K562 (cell line): ENCODE results near the gene CCDC137. TPM values are rescaled to one million over a fixed set of nuclear protein-coding genes. Genes with fewer than 3 reads are reported as not detected.
A peak's percentile ranks its signal among the peaks of the same experiment; 100 is the strongest.

ENCODE experiments used
- BACH1 ChIP-seq: fragments of 200-800 bp; sonication (Bioruptor generic); IDR thresholded peaks from 2 replicates; pipeline ENCODE4 v1.6.1; 2016; ENCODE audit warnings: missing genetic modification characterization, missing compliant biosample characterization
- C11orf30 ChIP-seq: fragments of 450-650 bp; IDR thresholded peaks from 2 replicates; pipeline ENCODE4 v1.6.1; 2016; ENCODE audit warnings: low read depth, mild to moderate bottlenecking
- CHD2 ChIP-seq: IDR thresholded peaks from 2 replicates; pipeline ENCODE4 v1.6.1; 2011; ENCODE audit warnings: low read depth, low read length
- DACH1 ChIP-seq: fragments of 450-650 bp; IDR thresholded peaks from 2 replicates; pipeline ENCODE4 v1.6.1; 2018; ENCODE audit not compliant: partially characterized antibody
- ESRRA ChIP-seq: fragments of 450-650 bp; IDR thresholded peaks from 2 replicates; pipeline ENCODE4 v1.6.1; 2014; ENCODE audit warnings: low read depth, mild to moderate bottlenecking, moderate library complexity, borderline replicate concordance
- HOMEZ ChIP-seq: fragments of 250-450 bp; sonication (Bioruptor Pico); IDR thresholded peaks from 2 replicates; pipeline ENCODE4 v1.4.0; 2020; ENCODE audit warnings: mild to moderate bottlenecking, moderate library complexity
- RREB1 ChIP-seq: fragments of 250-450 bp; sonication (Bioruptor Pico); IDR thresholded peaks from 2 replicates; pipeline ENCODE4 v1.4.0; 2020
- SIN3B ChIP-seq: fragments of 450-650 bp; IDR thresholded peaks from 2 replicates; pipeline ENCODE4 v1.6.1; 2017; ENCODE audit warnings: low read depth, mild to moderate bottlenecking, moderate library complexity
- SRF ChIP-seq, 2 experiments: fragments of 250-450, 450-650 bp in 1 of 2; sonication (Bioruptor Pico) in 1 of 2; sonication (generic) in 1 of 2; formaldehyde crosslinking; IDR thresholded peaks; 2 replicates each; pipeline versions ENCODE4 v1.5.0 to v1.5.1; 2020 to 2022; ENCODE audit warnings: mild to moderate bottlenecking in 1 of 2, missing genetic modification reagents in 1 of 2
- SRSF9 ChIP-seq: fragments of 200-400 bp; formaldehyde crosslinking; IDR thresholded peaks from 2 replicates; pipeline ENCODE4 v1.6.1; 2017; ENCODE audit warnings: low read depth, low read length, borderline replicate concordance
- TRIM24 ChIP-seq, 2 experiments: fragments of 450-650 bp; IDR thresholded peaks; 2 replicates each; pipeline ENCODE4 v1.6.1; 2016
- ZMIZ1 ChIP-seq, 2 experiments: fragments of 150-350 bp in 1 of 2; IDR thresholded peaks; 2 replicates each; pipeline ENCODE4 v1.6.1; 2012 to 2016; ENCODE audit warnings: low read depth in 2 of 2, low read length in 2 of 2, mild to moderate bottlenecking in 1 of 2, moderate library complexity in 1 of 2
- ZNF740 ChIP-seq, 3 experiments: fragments of 200-800 bp in 1 of 3; sonication (Bioruptor generic) in 1 of 3; sonication (generic) in 1 of 3; formaldehyde crosslinking in 1 of 3; IDR thresholded peaks; 2 replicates each; pipeline versions ENCODE4 v1.6.1 to v1.8.0; 2016 to 2022; ENCODE audit warnings: mild to moderate bottlenecking in 2 of 3, missing compliant biosample characterization in 2 of 3, missing genetic modification characterization in 2 of 3, missing genetic modification reagents in 1 of 3
- ZNF830 ChIP-seq: fragments of 250-450 bp; sonication (Bioruptor Pico); IDR thresholded peaks from 2 replicates; pipeline ENCODE4 v1.5.0; 2021; ENCODE audit warnings: mild to moderate bottlenecking
- polyA plus RNA-seq, 8 experiments: library from polyadenylated mRNA; depleted of rRNA in 4 of 8; stranded (reverse) in 5 of 8; unstranded in 3 of 8; fragments of >200 nt; fragmentation: Nextera tagmentation in 2 of 8; fragmentation: Illumina TruSeq in 1 of 8; extraction: Ambion mirVana in 2 of 8; extraction: Trizol in 1 of 8; gene quantifications; 2 replicates each; pipeline versions ENCODE4 v1.2.1 to v1.2.3, GENCODE V29; 2011 to 2014; ENCODE audit warnings: inconsistent platforms in 1 of 8, missing spikeins in 1 of 8
- total RNA-seq, 7 experiments: library from RNA; depleted of rRNA in 6 of 7; stranded (reverse); fragments of >200 nt in 6 of 7; fragmentation: Illumina TruSeq in 2 of 7; extraction: Trizol in 2 of 7; gene quantifications; 2 replicates each; pipeline versions ENCODE4 v1.2.1 to v1.2.3, GENCODE V29; 2011 to 2021; ENCODE audit warnings: low replicate concordance in 1 of 7

Gene CCDC137
- total and polyA plus RNA-seq, 9 of the 15 experiments (the other 6 are each of a cell fraction or from before 2014, with no cell fraction given), result 2.3 to 68.1 (median 38.3) TPM

- TF ChIP-seq ZNF740 (CRISPR knock-in tag; IDR thresholded peaks at IDR 0.05) (0 out of 2 replicates have a peak, but pooled peaks have one; percentile 34), ZNF740 (tag; IDR thresholded peaks at IDR 0.05) (no peak), BACH1 (tag) (no peak), SIN3B (peak; percentile 77), DACH1 (no peak), C11orf30 (peak; percentile 88), CHD2 (peak; percentile 90), ZNF830 (CRISPR knock-in tag) (no peak), ZMIZ1 (IDR thresholded peaks at IDR 0.05; ENCODE audit: low read depth in 2 of 2, low read length in 2 of 2) (no peak), SRF (CRISPR knock-in tag; IDR thresholded peaks at IDR 0.05) (peak in 1 of 2 experiments; percentile 54; a peak in 1 of 4 replicates), HOMEZ (CRISPR knock-in tag) (no peak), SRSF9 (no peak), RREB1 (CRISPR knock-in tag) (peak; percentile 63; the same call in 1 of the 2 replicates), ESRRA (0 out of 2 replicates have a peak, but pooled peaks have one; percentile 49), TRIM24 (IDR thresholded peaks at IDR 0.05) (peak in 1 of 2 experiments; percentile 49; a peak in 1 of 4 replicates)
These were observed 17.3 kb downstream of the CCDC137 start, which contains the start of the genes ARL16 and HGS (continued) for GRCh38 chr17:81683584-81684441.
